ENCODE measurements around the gene SLC39A13. TPM values are rescaled to one million over a fixed set of nuclear protein-coding genes. Genes with fewer than 3 reads are reported as not detected.

SLC39A13 gene
- total and polyA plus RNA-seq, 2 of the 13 experiments (the other 11 are each of a cell fraction or from before 2014, with no cell fraction given) = 15.3 to 30.5 TPM

DNA sequence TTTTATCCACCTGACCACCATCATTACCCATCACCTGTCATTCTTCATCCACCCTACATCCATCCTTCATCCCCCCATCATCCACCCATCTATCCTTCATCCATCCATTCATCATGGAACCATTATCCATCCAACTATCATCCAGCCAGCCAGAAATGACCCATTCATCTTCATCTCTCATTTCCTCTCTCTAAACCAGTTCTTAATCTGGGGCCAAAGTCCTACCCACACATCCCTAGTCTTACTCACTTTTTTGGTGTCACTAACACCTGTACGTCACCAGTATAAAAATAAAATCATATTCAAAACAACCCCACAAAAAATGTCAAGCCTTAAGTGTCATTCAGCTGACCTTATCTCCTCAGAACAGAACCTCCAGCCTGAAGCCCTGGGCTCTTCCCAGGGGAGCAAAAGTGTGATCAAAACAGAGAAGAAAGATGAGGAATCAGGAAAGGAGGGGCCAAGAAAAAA is 42.3 kb upstream of the SLC39A13 start:
- Histone ChIP-seq H3K4me2 (ENCODE audit: low read depth, low read length) (no peak overlapping the region), H4K20me1 (ENCODE audit: insufficient read depth, low read length) (no peaks in the 10 kb centered on the region), H3K9ac (ENCODE audit: insufficient read depth, low read depth, low read length) (no peak overlapping the region), H3K9me3 (ENCODE audit: low read length) (no peaks in the 10 kb centered on the region), H2AFZ (ENCODE audit: low read length) (no peak overlapping the region), H3K4me3 (replicated peaks in 1 of 3; ENCODE audit: insufficient read depth in 1 of 3, low read depth in 2 of 3, low read length in 3 of 3) (no peak overlapping the region), H3K4me1 (ENCODE audit: insufficient read depth, low read length) (peaks cover 19% of the 10 kb centered on the region), H3K27me3 (ENCODE audit: control insufficient read depth in 1 of 2, insufficient read depth in 2 of 2, low read length in 2 of 2) (0 out of 5 replicates have a peak, but pooled peaks cover 0 to 3% of the 10 kb centered on the region in 2 experiments), H3K79me2 (ENCODE audit: insufficient read depth, low read length) (no peaks in the 10 kb centered on the region), H3K36me3 (replicated peaks in 1 of 2; ENCODE audit: control insufficient read depth in 1 of 2, insufficient read depth in 2 of 2, low read length in 2 of 2) (no peaks in the 10 kb centered on the region), H3K27ac (ENCODE audit: extremely low read length, insufficient read depth, low read length) (no peak overlapping the region)
- DNase-seq (ENCODE audit: low spot score) (no peak), ATAC-seq (no peak), FAIRE-seq (no peak)
- in situ Hi-C loops (cut with HindIII; ENCODE audit: extremely low pct_ligation_motif_present, low pct_unique_long_range_greater_than_20kb) = no loop called here
- TF ChIP-seq ELF4 (CRISPR knock-in tag; IDR thresholded peaks at IDR 0.05; ENCODE audit: borderline replicate concordance) (no peak), MAFG (CRISPR knock-in tag; IDR thresholded peaks at IDR 0.05) (no peak), FOSL1 (CRISPR knock-in tag; IDR thresholded peaks at IDR 0.05; ENCODE audit: borderline replicate concordance) (no peak), ETV6 (CRISPR knock-in tag; conservative IDR thresholded peaks at IDR 0.05) (no peak), SCMH1 (CRISPR knock-in tag; IDR thresholded peaks at IDR 0.05; ENCODE audit: borderline replicate concordance) (no peak), MED8 (CRISPR knock-in tag; IDR thresholded peaks at IDR 0.05; ENCODE audit: insufficient replicate concordance) (no peak), ATAD3A (CRISPR knock-in tag; IDR thresholded peaks at IDR 0.05) (no peak), ZNF552 (CRISPR knock-in tag; IDR thresholded peaks at IDR 0.05; ENCODE audit: borderline replicate concordance) (no peak), IKZF1 (IDR thresholded peaks at IDR 0.05) (no peak), ZFAT (CRISPR knock-in tag; conservative IDR thresholded peaks at IDR 0.05) (no peak)
- POLR2A ChIA-PET = no interaction called here
- BruUV-seq (replicated peaks) = no TSS peak
- intact Hi-C loops (cut with micrococcal nuclease; ENCODE audit: unreplicated experiment) = no loop called here
- CTCF ChIA-PET (ENCODE audit: low intra/inter-chr PET ratio, low total read pairs) = no interaction called here
- WGBS (ENCODE audit: low lambda C conversion rate) = 51% methylated on average over 1 of the region's 1 CpG

DNA sequence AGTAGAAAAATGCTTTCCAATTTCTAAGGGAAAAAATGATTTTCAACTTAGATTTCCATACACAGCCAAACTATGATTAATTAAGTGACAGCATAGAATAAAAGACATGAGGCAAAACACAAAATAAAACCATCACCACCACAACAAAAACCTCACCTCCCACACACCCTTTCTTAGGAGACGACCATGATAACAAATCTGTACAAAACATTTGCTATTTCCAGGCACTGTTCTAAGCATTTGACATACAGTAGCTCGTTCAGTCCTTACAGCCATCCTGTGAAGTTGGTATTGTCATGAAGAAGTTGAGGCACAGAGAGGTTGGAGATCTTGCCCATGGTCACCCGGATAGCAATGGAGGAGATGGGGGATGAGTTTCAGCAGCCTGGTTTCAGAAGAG is 38.7 kb upstream of the SLC39A13 start:
- intact Hi-C loops (cut with micrococcal nuclease; ENCODE audit: unreplicated experiment) = loop anchor here (5.0 kb wide), 1 partner anchor 483 kb away; no protein-coding TSS in a partner anchor
- FAIRE-seq (no peak), ATAC-seq (no peak), DNase-seq (ENCODE audit: low spot score) (no peak)
- BruUV-seq (replicated peaks) = no TSS peak
- Histone ChIP-seq H3K9me3 (ENCODE audit: low read length) (no peaks in the 10 kb centered on the region), H3K4me3 (replicated peaks in 1 of 3; ENCODE audit: insufficient read depth in 1 of 3, low read depth in 2 of 3, low read length in 3 of 3) (no peak overlapping the region), H2AFZ (ENCODE audit: low read length) (no peak overlapping the region), H3K4me1 (ENCODE audit: insufficient read depth, low read length) (peaks cover 6% of the 10 kb centered on the region), H3K9ac (ENCODE audit: insufficient read depth, low read depth, low read length) (no peak overlapping the region), H3K4me2 (ENCODE audit: low read depth, low read length) (no peak overlapping the region), H3K27me3 (ENCODE audit: control insufficient read depth in 1 of 2, insufficient read depth in 2 of 2, low read length in 2 of 2) (peaks cover 2% of the 10 kb centered on the region in 2 experiments; a peak in 1 of 5 replicates), H3K36me3 (replicated peaks in 1 of 2; ENCODE audit: control insufficient read depth in 1 of 2, insufficient read depth in 2 of 2, low read length in 2 of 2) (no peaks in the 10 kb centered on the region), H3K79me2 (ENCODE audit: insufficient read depth, low read length) (no peaks in the 10 kb centered on the region), H3K27ac (ENCODE audit: extremely low read length, insufficient read depth, low read length) (no peak overlapping the region), H4K20me1 (ENCODE audit: insufficient read depth, low read length) (no peaks in the 10 kb centered on the region)
- in situ Hi-C loops (cut with HindIII; ENCODE audit: extremely low pct_ligation_motif_present, low pct_unique_long_range_greater_than_20kb) = loop anchor here (5.0 to 10.0 kb wide), 2 partner anchors 38 to 85 kb away; partner anchors contain the start of gene SLC39A13
- WGBS (ENCODE audit: low lambda C conversion rate) = 11% methylated on average over 3 of the region's 3 CpGs
- ChIA-PET CTCF (ENCODE audit: low intra/inter-chr PET ratio, low total read pairs) (no interaction called here), POLR2A (no interaction called here)
- no peak for TF ChIP-seq AGO1 (IDR thresholded peaks at IDR 0.05; ENCODE audit: low read depth, low read length, poor library complexity, severe bottlenecking)
- TF ChIP-seq, protein P1, sequence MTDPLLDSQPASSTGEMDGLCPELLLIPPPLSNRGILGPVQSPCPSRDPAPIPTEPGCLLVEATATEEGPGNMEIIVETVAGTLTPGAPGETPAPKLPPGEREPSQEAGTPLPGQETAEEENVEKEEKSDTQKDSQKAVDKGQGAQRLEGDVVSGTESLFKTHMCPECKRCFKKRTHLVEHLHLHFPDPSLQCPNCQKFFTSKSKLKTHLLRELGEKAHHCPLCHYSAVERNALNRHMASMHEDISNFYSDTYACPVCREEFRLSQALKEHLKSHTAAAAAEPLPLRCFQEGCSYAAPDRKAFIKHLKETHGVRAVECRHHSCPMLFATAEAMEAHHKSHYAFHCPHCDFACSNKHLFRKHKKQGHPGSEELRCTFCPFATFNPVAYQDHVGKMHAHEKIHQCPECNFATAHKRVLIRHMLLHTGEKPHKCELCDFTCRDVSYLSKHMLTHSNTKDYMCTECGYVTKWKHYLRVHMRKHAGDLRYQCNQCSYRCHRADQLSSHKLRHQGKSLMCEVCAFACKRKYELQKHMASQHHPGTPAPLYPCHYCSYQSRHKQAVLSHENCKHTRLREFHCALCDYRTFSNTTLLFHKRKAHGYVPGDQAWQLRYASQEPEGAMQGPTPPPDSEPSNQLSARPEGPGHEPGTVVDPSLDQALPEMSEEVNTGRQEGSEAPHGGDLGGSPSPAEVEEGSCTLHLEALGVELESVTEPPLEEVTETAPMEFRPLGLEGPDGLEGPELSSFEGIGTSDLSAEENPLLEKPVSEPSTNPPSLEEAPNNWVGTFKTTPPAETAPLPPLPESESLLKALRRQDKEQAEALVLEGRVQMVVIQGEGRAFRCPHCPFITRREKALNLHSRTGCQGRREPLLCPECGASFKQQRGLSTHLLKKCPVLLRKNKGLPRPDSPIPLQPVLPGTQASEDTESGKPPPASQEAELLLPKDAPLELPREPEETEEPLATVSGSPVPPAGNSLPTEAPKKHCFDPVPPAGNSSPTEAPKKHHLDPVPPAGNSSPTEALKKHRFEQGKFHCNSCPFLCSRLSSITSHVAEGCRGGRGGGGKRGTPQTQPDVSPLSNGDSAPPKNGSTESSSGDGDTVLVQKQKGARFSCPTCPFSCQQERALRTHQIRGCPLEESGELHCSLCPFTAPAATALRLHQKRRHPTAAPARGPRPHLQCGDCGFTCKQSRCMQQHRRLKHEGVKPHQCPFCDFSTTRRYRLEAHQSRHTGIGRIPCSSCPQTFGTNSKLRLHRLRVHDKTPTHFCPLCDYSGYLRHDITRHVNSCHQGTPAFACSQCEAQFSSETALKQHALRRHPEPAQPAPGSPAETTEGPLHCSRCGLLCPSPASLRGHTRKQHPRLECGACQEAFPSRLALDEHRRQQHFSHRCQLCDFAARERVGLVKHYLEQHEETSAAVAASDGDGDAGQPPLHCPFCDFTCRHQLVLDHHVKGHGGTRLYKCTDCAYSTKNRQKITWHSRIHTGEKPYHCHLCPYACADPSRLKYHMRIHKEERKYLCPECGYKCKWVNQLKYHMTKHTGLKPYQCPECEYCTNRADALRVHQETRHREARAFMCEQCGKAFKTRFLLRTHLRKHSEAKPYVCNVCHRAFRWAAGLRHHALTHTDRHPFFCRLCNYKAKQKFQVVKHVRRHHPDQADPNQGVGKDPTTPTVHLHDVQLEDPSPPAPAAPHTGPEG (CRISPR knock-in tag; IDR thresholded peaks at IDR 0.05) = no peak
- no peak for TF ChIP-seq ZNF20 (CRISPR knock-in tag; IDR thresholded peaks at IDR 0.05)
- TF ChIP-seq ZNF629 (CRISPR knock-in tag; conservative IDR thresholded peaks at IDR 0.05) = no peak
- TF ChIP-seq KDM3A (CRISPR knock-in tag; IDR thresholded peaks at IDR 0.05; ENCODE audit: low read depth) = no peak
